ENCODE data around the gene SDE2. TPM values are rescaled to one million over a fixed set of nuclear protein-coding genes. Genes with fewer than 3 reads are reported as not detected.

Gene SDE2
- polyA plus RNA-seq, 1 donor from 2014 or later = 18.6 TPM

GRCh38 chr1:226038661-226039060 lies 39.5 kb upstream of the SDE2 start:
- Histone ChIP-seq H3K9me2 (ENCODE audit: insufficient read depth, low read length) (no peaks in the 10 kb centered on the region), H2AFZ (ENCODE audit: low read depth, low read length) (no peak overlapping the region), H4K20me1 (ENCODE audit: insufficient read depth) (no peaks in the 10 kb centered on the region), H3K4me3 (ENCODE audit: low read length) (no peak overlapping the region), H3K79me2 (replicated peaks; ENCODE audit: insufficient read depth, low read length) (no peaks in the 10 kb centered on the region), H3K4me2 (ENCODE audit: low read length) (no peak overlapping the region), H3K9me3 (ENCODE audit: low read length) (no peaks in the 10 kb centered on the region), H3K27me3 (ENCODE audit: insufficient read depth, low read depth, low read length) (no peaks in the 10 kb centered on the region), H3K27ac (ENCODE audit: low read length) (no peak overlapping the region), H3F3A (ENCODE audit: insufficient read depth, low read length, poor library complexity, severe bottlenecking) (no peaks in the 10 kb centered on the region), H3K9ac (ENCODE audit: low read length) (no peak overlapping the region), H3K36me3 (ENCODE audit: insufficient read depth, low read length) (no peaks in the 10 kb centered on the region)
- TF ChIP-seq CTCF (IDR thresholded peaks at IDR 0.05; ENCODE audit: poor library complexity, severe bottlenecking) (no peak), POLR2AphosphoS5 (IDR thresholded peaks at IDR 0.05) (no peak), TAF1 (IDR thresholded peaks at IDR 0.05; ENCODE audit: low read depth) (no peak), EP300 (conservative IDR thresholded peaks at IDR 0.05; ENCODE audit: poor library complexity, severe bottlenecking) (no peak), MXI1 (conservative IDR thresholded peaks at IDR 0.05; ENCODE audit: poor library complexity, severe bottlenecking) (no peak), SMC3 (conservative IDR thresholded peaks at IDR 0.05; ENCODE audit: poor library complexity) (no peak), RAD21 (conservative IDR thresholded peaks at IDR 0.05) (no peak), REST (IDR thresholded peaks at IDR 0.05; ENCODE audit: borderline replicate concordance) (no peak), EZH2 (IDR thresholded peaks at IDR 0.05; ENCODE audit: borderline replicate concordance, insufficient read depth, low read length, poor library complexity, severe bottlenecking) (no peak)

GRCh38 chr1:226035915-226036314 lies 36.8 kb upstream of the SDE2 start:
- H3K9me3 ChIP-seq (ENCODE audit: low read length) = no peaks in the 10 kb centered on the region
- no peak overlapping the region for H2AFZ ChIP-seq (ENCODE audit: low read depth, low read length)

More at GRCh38 chr1:226035915-226036314, 36.8 kb upstream of the SDE2 start:
- Histone ChIP-seq H4K20me1 (ENCODE audit: insufficient read depth) (no peaks in the 10 kb centered on the region), H3K36me3 (ENCODE audit: insufficient read depth, low read length) (no peaks in the 10 kb centered on the region), H3K27me3 (ENCODE audit: insufficient read depth, low read depth, low read length) (no peaks in the 10 kb centered on the region), H3K4me3 (ENCODE audit: low read length) (no peak overlapping the region), H3F3A (ENCODE audit: insufficient read depth, low read length, poor library complexity, severe bottlenecking) (no peaks in the 10 kb centered on the region), H3K4me2 (ENCODE audit: low read length) (no peak overlapping the region), H3K27ac (ENCODE audit: low read length) (no peak overlapping the region), H3K9me2 (ENCODE audit: insufficient read depth, low read length) (no peaks in the 10 kb centered on the region), H3K79me2 (replicated peaks; ENCODE audit: insufficient read depth, low read length) (no peaks in the 10 kb centered on the region), H3K9ac (ENCODE audit: low read length) (no peak overlapping the region)
- no peak for TF ChIP-seq MXI1 (conservative IDR thresholded peaks at IDR 0.05; ENCODE audit: poor library complexity, severe bottlenecking)
- no peak for TF ChIP-seq SMC3 (conservative IDR thresholded peaks at IDR 0.05; ENCODE audit: poor library complexity)
- no peak for TF ChIP-seq EP300 (conservative IDR thresholded peaks at IDR 0.05; ENCODE audit: poor library complexity, severe bottlenecking)
- TF ChIP-seq TAF1 (IDR thresholded peaks at IDR 0.05; ENCODE audit: low read depth) = no peak
- no peak for TF ChIP-seq RAD21 (conservative IDR thresholded peaks at IDR 0.05)
- no peak for TF ChIP-seq REST (IDR thresholded peaks at IDR 0.05; ENCODE audit: borderline replicate concordance)
- TF ChIP-seq CTCF (IDR thresholded peaks at IDR 0.05; ENCODE audit: poor library complexity, severe bottlenecking) = no peak
- TF ChIP-seq POLR2AphosphoS5 (IDR thresholded peaks at IDR 0.05) = no peak
- TF ChIP-seq EZH2 (IDR thresholded peaks at IDR 0.05; ENCODE audit: borderline replicate concordance, insufficient read depth, low read length, poor library complexity, severe bottlenecking) = no peak
